Ishikawa (cell line): ENCODE measurements around the gene KCNT1.

ENCODE experiments used
- CEBPB ChIP-seq: IDR thresholded peaks from 2 replicates; pipeline ENCODE4 v1.6.1; 2012
- CREB1 ChIP-seq: IDR thresholded peaks from 2 replicates; pipeline ENCODE4 v1.6.1; 2012; ENCODE audit warnings: low read depth
- EGR1 ChIP-seq: IDR thresholded peaks from 2 replicates; pipeline ENCODE4 v1.6.1; 2012
- EP300 ChIP-seq: IDR thresholded peaks from 2 replicates; pipeline ENCODE4 v1.6.1; 2012; ENCODE audit warnings: borderline replicate concordance
- FOXM1 ChIP-seq: IDR thresholded peaks from 2 replicates; pipeline ENCODE4 v1.6.1; 2012; ENCODE audit warnings: low read depth, borderline replicate concordance
- MAX ChIP-seq: IDR thresholded peaks from 2 replicates; pipeline ENCODE4 v1.6.1; 2012
- NFIC ChIP-seq: IDR thresholded peaks from 2 replicates; pipeline ENCODE4 v1.6.1; 2012
- RAD21 ChIP-seq: IDR thresholded peaks from 2 replicates; pipeline ENCODE4 v1.6.1; 2012; ENCODE audit warnings: low read depth
- REST ChIP-seq: IDR thresholded peaks from 2 replicates; pipeline ENCODE4 v1.6.1; 2012; ENCODE audit warnings: low read depth, mild to moderate bottlenecking
- TAF1 ChIP-seq: IDR thresholded peaks from 2 replicates; pipeline ENCODE4 v1.6.1; 2012; ENCODE audit warnings: low read depth, mild to moderate bottlenecking
- TCF12 ChIP-seq: IDR thresholded peaks from 2 replicates; pipeline ENCODE4 v1.6.1; 2012; ENCODE audit warnings: low read depth
- TEAD4 ChIP-seq: IDR thresholded peaks from 2 replicates; pipeline ENCODE4 v1.6.1; 2012
- USF1 ChIP-seq: IDR thresholded peaks from 2 replicates; pipeline ENCODE4 v1.6.1; 2012
- YY1 ChIP-seq: IDR thresholded peaks from 2 replicates; pipeline ENCODE4 v1.6.1; 2012; ENCODE audit warnings: low read depth
- ZBTB7A ChIP-seq: IDR thresholded peaks from 2 replicates; pipeline ENCODE4 v1.6.1; 2012; ENCODE audit warnings: low read depth

KCNT1 gene

GRCh38 chr9:135729480-135729879 lies 27.5 kb downstream of the KCNT1 start:
- TF ChIP-seq YY1 (no peak), REST (0 out of 2 replicates have a peak, but pooled peaks have one; percentile 22), TCF12 (no peak), NFIC (no peak), ZBTB7A (no peak), TAF1 (no peak)

- TF ChIP-seq NFIC (no peak), YY1 (no peak), ZBTB7A (no peak), REST (no peak), TCF12 (no peak), EGR1 (no peak), RAD21 (no peak), TAF1 (no peak), FOXM1 (no peak), EP300 (no peak), CEBPB (no peak), MAX (no peak), CREB1 (no peak), USF1 (no peak)
Measured at GRCh38 chr9:135731454-135731853, 29.5 kb downstream of the KCNT1 start.

GRCh38 chr9:135732569-135733257 lies 30.7 kb downstream of the KCNT1 start:
- TF ChIP-seq EGR1 = no peak
- no peak for TF ChIP-seq TAF1
- TF ChIP-seq USF1 = no peak
- TF ChIP-seq RAD21 = no peak
- TF ChIP-seq YY1 = no peak
- TF ChIP-seq FOXM1 = no peak
- no peak for TF ChIP-seq EP300
- no peak for TF ChIP-seq CEBPB
- no peak for TF ChIP-seq REST
- no peak for TF ChIP-seq TCF12
- no peak for TF ChIP-seq ZBTB7A
- TF ChIP-seq CREB1 = no peak

GRCh38 chr9:135734616-135735144 lies 32.7 kb downstream of the KCNT1 start:
- no peak for TF ChIP-seq CEBPB
- TF ChIP-seq RAD21 = no peak
- no peak for TF ChIP-seq USF1
- no peak for TF ChIP-seq FOXM1
- no peak for TF ChIP-seq YY1
- no peak for TF ChIP-seq TAF1
- no peak for TF ChIP-seq MAX
- no peak for TF ChIP-seq EP300
- TF ChIP-seq REST = no peak
- no peak for TF ChIP-seq TEAD4
- TF ChIP-seq TCF12 = no peak
- TF ChIP-seq NFIC = no peak
- TF ChIP-seq EGR1 = no peak
- no peak for TF ChIP-seq CREB1
- TF ChIP-seq ZBTB7A = no peak
